ENCODE data around the gene PCSK5.

PCSK5 gene

DNA sequence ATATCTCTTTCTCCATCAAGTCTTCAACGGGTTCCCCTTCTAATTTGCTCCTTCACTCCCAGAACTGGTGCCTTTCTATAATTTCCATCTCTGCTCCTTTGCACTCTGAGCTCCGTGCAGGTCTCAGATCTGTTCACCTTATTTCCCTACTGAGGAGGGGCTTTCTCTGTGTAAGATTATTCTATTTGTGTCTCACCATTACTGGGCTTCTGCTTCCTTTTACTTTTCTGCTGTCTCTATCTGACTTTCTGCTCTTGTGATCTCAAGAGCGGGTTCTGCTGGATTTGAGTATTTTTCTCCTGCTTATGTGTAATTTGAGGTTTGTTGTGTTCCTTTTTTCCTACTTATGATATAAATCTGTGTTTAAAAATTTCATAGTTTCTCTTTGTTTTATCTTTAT is 117.5 kb downstream of the PCSK5 start:
- no peak overlapping the region for H2BK15ac ChIP-seq (ENCODE audit: low read depth, poor library complexity, severe bottlenecking)
- H3K27me3 ChIP-seq (ENCODE audit: control insufficient read depth in 1 of 2, insufficient read depth in 1 of 2, low read length in 2 of 2), result no peaks in the 10 kb centered on the region
- H3K18ac ChIP-seq (ENCODE audit: low read depth in 1 of 2, low read length in 2 of 2), result no peak overlapping the region
- H3K23ac ChIP-seq (ENCODE audit: low read length in 2 of 2), result no peak overlapping the region
- H3K36me3 ChIP-seq (ENCODE audit: control insufficient read depth in 1 of 2, insufficient read depth in 2 of 2, low read depth in 1 of 2, low read length in 2 of 2), result no peaks in the 10 kb centered on the region
- no peaks in the 10 kb centered on the region for H3K4me1 ChIP-seq (ENCODE audit: control insufficient read depth, insufficient read depth, low read depth, low read length)
- H2BK120ac ChIP-seq (ENCODE audit: low read depth, low read length), result no peak overlapping the region
- H3K4me2 ChIP-seq (ENCODE audit: low read length, poor library complexity, severe bottlenecking), result no peak overlapping the region
- H4K91ac ChIP-seq (ENCODE audit: low read length), result no peak overlapping the region
- H2AK5ac ChIP-seq (ENCODE audit: low read length, severe bottlenecking), result no peak overlapping the region
- H3K79me1 ChIP-seq (replicated peaks; ENCODE audit: low read length, poor library complexity, severe bottlenecking), result peaks cover 1% of the 10 kb centered on the region
- no peak overlapping the region for H4K8ac ChIP-seq (ENCODE audit: low read length)
- no peaks in the 10 kb centered on the region for H3K9me3 ChIP-seq (ENCODE audit: control insufficient read depth, low read length)
- no peak overlapping the region for H3K9ac ChIP-seq (ENCODE audit: low read length)
- H3K27ac ChIP-seq (ENCODE audit: low read length, poor library complexity, severe bottlenecking), result no peak overlapping the region
- DNase-seq, result no peak
- no peak overlapping the region for H2AFZ ChIP-seq (ENCODE audit: low read depth, low read length)
- H3K14ac ChIP-seq (ENCODE audit: low read length in 2 of 2), result no peak overlapping the region
- WGBS, result 81% methylated on average over 1 of the region's 3 CpGs
- H3K4ac ChIP-seq (ENCODE audit: low read depth in 1 of 2, low read length in 2 of 2), result no peak overlapping the region
- H2BK12ac ChIP-seq (ENCODE audit: low read length in 2 of 2), result no peak overlapping the region
- no peak overlapping the region for H3K4me3 ChIP-seq (ENCODE audit: insufficient read depth in 1 of 2, low read depth in 1 of 2, low read length in 2 of 2)
- H2BK5ac ChIP-seq (ENCODE audit: low read depth, low read length, poor library complexity, severe bottlenecking), result no peak overlapping the region

GRCh38 chr9:76013809-76014208 is 123.3 kb downstream of the PCSK5 start:
- Histone ChIP-seq H3K23ac (ENCODE audit: low read length in 2 of 2) (no peak overlapping the region), H2BK12ac (ENCODE audit: low read length in 2 of 2) (no peak overlapping the region), H3K9ac (ENCODE audit: low read length) (no peak overlapping the region), H3K36me3 (ENCODE audit: control insufficient read depth in 1 of 2, insufficient read depth in 2 of 2, low read depth in 1 of 2, low read length in 2 of 2) (no peaks in the 10 kb centered on the region), H3K14ac (ENCODE audit: low read length in 2 of 2) (no peak overlapping the region), H3K4me2 (ENCODE audit: low read length, poor library complexity, severe bottlenecking) (no peak overlapping the region), H2BK15ac (ENCODE audit: low read depth, poor library complexity, severe bottlenecking) (no peak overlapping the region), H2AK5ac (ENCODE audit: low read length, severe bottlenecking) (no peak overlapping the region), H3K4me3 (ENCODE audit: insufficient read depth in 1 of 2, low read depth in 1 of 2, low read length in 2 of 2) (no peak overlapping the region), H2BK5ac (ENCODE audit: low read depth, low read length, poor library complexity, severe bottlenecking) (no peak overlapping the region), H2AFZ (ENCODE audit: low read depth, low read length) (no peak overlapping the region), H3K27ac (ENCODE audit: low read length, poor library complexity, severe bottlenecking) (no peak overlapping the region), H3K18ac (ENCODE audit: low read depth in 1 of 2, low read length in 2 of 2) (no peak overlapping the region), H4K91ac (ENCODE audit: low read length) (no peak overlapping the region), H3K4ac (ENCODE audit: low read depth in 1 of 2, low read length in 2 of 2) (no peak overlapping the region), H3K79me1 (replicated peaks; ENCODE audit: low read length, poor library complexity, severe bottlenecking) (no peaks in the 10 kb centered on the region), H4K8ac (ENCODE audit: low read length) (no peak overlapping the region), H3K4me1 (ENCODE audit: control insufficient read depth, insufficient read depth, low read depth, low read length) (no peaks in the 10 kb centered on the region), H3K27me3 (ENCODE audit: control insufficient read depth in 1 of 2, insufficient read depth in 1 of 2, low read length in 2 of 2) (no peaks in the 10 kb centered on the region), H2BK120ac (ENCODE audit: low read depth, low read length) (no peak overlapping the region), H3K9me3 (ENCODE audit: control insufficient read depth, low read length) (no peaks in the 10 kb centered on the region)
- no peak for DNase-seq
- no CpG with 5 or more reads among the region's 2 CpGs for WGBS

GRCh38 chr9:76018235-76018634 is 127.8 kb downstream of the PCSK5 start:
- DNase-seq, result no peak
- WGBS, result 89% methylated on average over 11 of the region's 12 CpGs
- Histone ChIP-seq H3K79me1 (replicated peaks; ENCODE audit: low read length, poor library complexity, severe bottlenecking) (no peaks in the 10 kb centered on the region), H4K91ac (ENCODE audit: low read length) (no peak overlapping the region), H2AK5ac (ENCODE audit: low read length, severe bottlenecking) (no peak overlapping the region), H3K4me1 (ENCODE audit: control insufficient read depth, insufficient read depth, low read depth, low read length) (no peaks in the 10 kb centered on the region), H4K8ac (ENCODE audit: low read length) (no peak overlapping the region), H3K14ac (ENCODE audit: low read length in 2 of 2) (no peak overlapping the region), H3K9me3 (ENCODE audit: control insufficient read depth, low read length) (no peaks in the 10 kb centered on the region), H3K4ac (ENCODE audit: low read depth in 1 of 2, low read length in 2 of 2) (no peak overlapping the region), H2BK5ac (ENCODE audit: low read depth, low read length, poor library complexity, severe bottlenecking) (no peak overlapping the region), H2BK120ac (ENCODE audit: low read depth, low read length) (no peak overlapping the region), H3K9ac (ENCODE audit: low read length) (no peak overlapping the region), H3K27ac (ENCODE audit: low read length, poor library complexity, severe bottlenecking) (no peak overlapping the region), H3K18ac (ENCODE audit: low read depth in 1 of 2, low read length in 2 of 2) (no peak overlapping the region), H2BK15ac (ENCODE audit: low read depth, poor library complexity, severe bottlenecking) (no peak overlapping the region), H3K4me2 (ENCODE audit: low read length, poor library complexity, severe bottlenecking) (no peak overlapping the region), H3K27me3 (ENCODE audit: control insufficient read depth in 1 of 2, insufficient read depth in 1 of 2, low read length in 2 of 2) (no peaks in the 10 kb centered on the region), H3K4me3 (ENCODE audit: insufficient read depth in 1 of 2, low read depth in 1 of 2, low read length in 2 of 2) (no peak overlapping the region), H3K36me3 (ENCODE audit: control insufficient read depth in 1 of 2, insufficient read depth in 2 of 2, low read depth in 1 of 2, low read length in 2 of 2) (no peaks in the 10 kb centered on the region), H3K23ac (ENCODE audit: low read length in 2 of 2) (no peak overlapping the region), H2AFZ (ENCODE audit: low read depth, low read length) (no peak overlapping the region), H2BK12ac (ENCODE audit: low read length in 2 of 2) (no peak overlapping the region)

- DNase-seq, result no peak
- Histone ChIP-seq H3K9ac (ENCODE audit: low read length) (no peak overlapping the region), H2AK5ac (ENCODE audit: low read length, severe bottlenecking) (no peak overlapping the region), H3K27me3 (ENCODE audit: control insufficient read depth in 1 of 2, insufficient read depth in 1 of 2, low read length in 2 of 2) (no peaks in the 10 kb centered on the region), H3K4me3 (ENCODE audit: insufficient read depth in 1 of 2, low read depth in 1 of 2, low read length in 2 of 2) (no peak overlapping the region), H3K4ac (ENCODE audit: low read depth in 1 of 2, low read length in 2 of 2) (no peak overlapping the region), H3K18ac (ENCODE audit: low read depth in 1 of 2, low read length in 2 of 2) (no peak overlapping the region), H2BK15ac (ENCODE audit: low read depth, poor library complexity, severe bottlenecking) (no peak overlapping the region), H3K27ac (ENCODE audit: low read length, poor library complexity, severe bottlenecking) (no peak overlapping the region), H3K23ac (ENCODE audit: low read length in 2 of 2) (no peak overlapping the region), H3K4me1 (ENCODE audit: control insufficient read depth, insufficient read depth, low read depth, low read length) (no peaks in the 10 kb centered on the region), H4K91ac (ENCODE audit: low read length) (no peak overlapping the region), H3K79me1 (replicated peaks; ENCODE audit: low read length, poor library complexity, severe bottlenecking) (no peaks in the 10 kb centered on the region), H2AFZ (ENCODE audit: low read depth, low read length) (no peak overlapping the region), H3K36me3 (ENCODE audit: control insufficient read depth in 1 of 2, insufficient read depth in 2 of 2, low read depth in 1 of 2, low read length in 2 of 2) (no peaks in the 10 kb centered on the region), H3K14ac (ENCODE audit: low read length in 2 of 2) (no peak overlapping the region), H4K8ac (ENCODE audit: low read length) (no peak overlapping the region), H3K4me2 (ENCODE audit: low read length, poor library complexity, severe bottlenecking) (no peak overlapping the region), H2BK5ac (ENCODE audit: low read depth, low read length, poor library complexity, severe bottlenecking) (no peak overlapping the region), H2BK12ac (ENCODE audit: low read length in 2 of 2) (no peak overlapping the region), H2BK120ac (ENCODE audit: low read depth, low read length) (no peak overlapping the region), H3K9me3 (ENCODE audit: control insufficient read depth, low read length) (no peaks in the 10 kb centered on the region)
- 50% methylated on average over 2 of the region's 2 CpGs for WGBS
Measured at GRCh38 chr9:76018761-76019160, 128.3 kb downstream of the PCSK5 start.
